PC-3 (cell line): ENCODE data around the gene MEGF9. TPM values are rescaled to one million over a fixed set of nuclear protein-coding genes. Genes with fewer than 3 reads are reported as not detected.

ENCODE experiments used
- ATAC-seq: fragments of 200-7000 bp; cut with Tn5 transposase; 2 replicates; pipeline ENCODE4 v1.9.1; 2020; ENCODE audit warnings: mild to moderate bottlenecking, moderate library complexity
- BruUV-seq: library from RNA; stranded (reverse); fragments of 400-500 nt; replicated peaks from 2 replicates; lab custom pipeline; 2021; lab: Mats Ljungman, UMichigan
- CTCF ChIA-PET: fragments of 300-600 bp; sonication (Branson Sonifier 250); formaldehyde crosslinking; loops from one replicate; lab custom pipeline; 2022; ENCODE audit warnings: antibody characterized with exemption; lab: Charles Lee
- POLR2A ChIA-PET: fragments of 300-600 bp; sonication (Branson Sonifier 250); formaldehyde crosslinking; loops from one replicate; lab custom pipeline; 2022; ENCODE audit warnings: antibody characterized with exemption; ENCODE audit not compliant: unreplicated experiment; lab: Charles Lee
- DNase-seq: peaks from one replicate; pipeline ENCODE4 v3.0.0-alpha.2; 2015
- H2AFZ ChIP-seq: fragments of 300-600 bp; sonication (generic); 2 replicates; pipeline ENCODE4 v1.6.0; 2016; ENCODE audit warnings: antibody characterized with exemption, low read length
- H3F3A ChIP-seq: fragments of 300-600 bp; sonication (generic); one replicate; pipeline ENCODE4 v1.6.0; 2017; ENCODE audit warnings: antibody characterized with exemption, low read length, control low read depth, mild to moderate bottlenecking; ENCODE audit not compliant: unreplicated experiment
- H3K27ac ChIP-seq: fragments of 300-600 bp; sonication (generic); 2 replicates; pipeline ENCODE4 v1.5.1; 2016; ENCODE audit warnings: mild to moderate bottlenecking, low read length
- H3K27me3 ChIP-seq: fragments of 300-600 bp; sonication (generic); 2 replicates; pipeline ENCODE4 v1.6.1; 2016; ENCODE audit warnings: low read length, mixed read lengths
- H3K36me3 ChIP-seq: fragments of 300-600 bp; sonication (generic); 2 replicates; pipeline ENCODE4 v1.6.1; 2016; ENCODE audit warnings: low read depth, mixed run types, low read length, mixed read lengths
- H3K4me1 ChIP-seq: fragments of 300-600 bp; sonication (generic); 2 replicates; pipeline ENCODE4 v1.5.1; 2016; ENCODE audit warnings: low read length; ENCODE audit not compliant: insufficient read depth
- H3K4me2 ChIP-seq: fragments of 300-600 bp; sonication (generic); 2 replicates; pipeline ENCODE4 v1.6.0; 2016; ENCODE audit warnings: low read length
- H3K4me3 ChIP-seq: fragments of 300-600 bp; sonication (generic); 2 replicates; pipeline ENCODE4 v1.5.1; 2016; ENCODE audit warnings: mild to moderate bottlenecking, low read length, mixed read lengths
- H3K79me2 ChIP-seq: fragments of 300-600 bp; sonication (generic); 2 replicates; pipeline ENCODE4 v1.6.1; 2017; ENCODE audit warnings: low read length, mixed read lengths
- H3K9ac ChIP-seq: fragments of 300-600 bp; sonication (generic); 2 replicates; pipeline ENCODE4 v1.6.0; 2016; ENCODE audit warnings: mild to moderate bottlenecking, low read length
- H3K9me2 ChIP-seq: fragments of 300-600 bp; sonication (generic); replicated peaks from 2 replicates; pipeline ENCODE4 v1.6.1; 2016; ENCODE audit warnings: mixed run types, low read length, mixed read lengths
- H3K9me3 ChIP-seq: fragments of 300-600 bp; sonication (generic); 2 replicates; pipeline ENCODE4 v1.6.1; 2016; ENCODE audit warnings: low read length, mixed read lengths
- H4K20me1 ChIP-seq: fragments of 300-600 bp; sonication (generic); 2 replicates; pipeline ENCODE4 v1.6.1; 2016; ENCODE audit warnings: low read length, mixed read lengths
- EZH2 ChIP-seq: fragments of 300-600 bp; sonication (generic); IDR thresholded peaks from one replicate; pipeline ENCODE4 v1.6.1; 2017; ENCODE audit warnings: antibody characterized with exemption, mild to moderate bottlenecking, low read length; ENCODE audit not compliant: unreplicated experiment
- EZH2phosphoT487 ChIP-seq: fragments of 300-600 bp; sonication (generic); IDR thresholded peaks from 2 replicates; pipeline ENCODE4 v1.6.1; 2018; ENCODE audit warnings: mild to moderate bottlenecking, antibody characterized with exemption, low read length, borderline replicate concordance
- intact Hi-C: fragments of 100-400 bp; cut with micrococcal nuclease; formaldehyde crosslinking; loops from 2 replicates; pipeline ENCODE4 v1.9.0; 2023
- total RNA-seq: library from RNA; depleted of rRNA; stranded (reverse); fragments of >200 nt; gene quantifications from 2 replicates; pipeline ENCODE4 v1.2.3, GENCODE V29; 2014
- TF ChIP-seq, protein P1 (sequence below): fragments of 300-600 bp; sonication (generic); conservative IDR thresholded peaks from 2 replicates; pipeline ENCODE4 v1.5.1; 2017; ENCODE audit warnings: antibody characterized with exemption, low read depth, mild to moderate bottlenecking, low read length

MEGF9 gene
- total RNA-seq, 1 experiment from 2014 or later, result 2.6 TPM

DNA sequence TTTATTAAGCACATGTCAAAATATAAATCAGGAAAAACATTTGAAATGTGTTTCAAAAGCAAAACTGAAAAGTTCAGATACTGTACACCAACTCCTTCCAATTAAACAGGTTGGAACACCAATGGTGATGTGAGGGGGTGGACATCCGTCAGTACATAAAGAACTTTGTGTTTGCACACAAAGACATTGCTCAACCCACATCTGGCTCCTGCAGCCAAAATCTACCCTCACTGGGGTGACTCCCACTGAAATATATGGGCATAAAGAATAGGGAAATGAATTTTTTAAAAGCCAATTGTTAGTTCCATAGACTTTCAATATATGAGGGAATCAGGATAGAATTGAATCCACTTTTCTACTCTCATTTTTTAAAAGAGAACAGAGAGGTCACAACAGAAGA is 63.9 kb downstream of the MEGF9 start:
- no peak overlapping the region for H2AFZ ChIP-seq
- H3F3A ChIP-seq, result no peaks in the 10 kb centered on the region
- ChIA-PET CTCF (no interaction called here), POLR2A (no interaction called here)
- H3K79me2 ChIP-seq, result no peaks in the 10 kb centered on the region
- TF ChIP-seq EZH2phosphoT487, result no peak
- TF ChIP-seq EZH2, result no peak
- TF ChIP-seq, protein P1, sequence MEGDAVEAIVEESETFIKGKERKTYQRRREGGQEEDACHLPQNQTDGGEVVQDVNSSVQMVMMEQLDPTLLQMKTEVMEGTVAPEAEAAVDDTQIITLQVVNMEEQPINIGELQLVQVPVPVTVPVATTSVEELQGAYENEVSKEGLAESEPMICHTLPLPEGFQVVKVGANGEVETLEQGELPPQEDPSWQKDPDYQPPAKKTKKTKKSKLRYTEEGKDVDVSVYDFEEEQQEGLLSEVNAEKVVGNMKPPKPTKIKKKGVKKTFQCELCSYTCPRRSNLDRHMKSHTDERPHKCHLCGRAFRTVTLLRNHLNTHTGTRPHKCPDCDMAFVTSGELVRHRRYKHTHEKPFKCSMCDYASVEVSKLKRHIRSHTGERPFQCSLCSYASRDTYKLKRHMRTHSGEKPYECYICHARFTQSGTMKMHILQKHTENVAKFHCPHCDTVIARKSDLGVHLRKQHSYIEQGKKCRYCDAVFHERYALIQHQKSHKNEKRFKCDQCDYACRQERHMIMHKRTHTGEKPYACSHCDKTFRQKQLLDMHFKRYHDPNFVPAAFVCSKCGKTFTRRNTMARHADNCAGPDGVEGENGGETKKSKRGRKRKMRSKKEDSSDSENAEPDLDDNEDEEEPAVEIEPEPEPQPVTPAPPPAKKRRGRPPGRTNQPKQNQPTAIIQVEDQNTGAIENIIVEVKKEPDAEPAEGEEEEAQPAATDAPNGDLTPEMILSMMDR, result no peak
- no peak overlapping the region for H3K4me2 ChIP-seq
- H3K9ac ChIP-seq, result no peak overlapping the region
- no peak for DNase-seq
- BruUV-seq, result no TSS peak
- H3K27me3 ChIP-seq, result no peaks in the 10 kb centered on the region
- intact Hi-C loops, result no loop called here
- H3K9me3 ChIP-seq, result no peaks in the 10 kb centered on the region
- no peak for ATAC-seq
- no peaks in the 10 kb centered on the region for H3K9me2 ChIP-seq
- peaks cover 3% of the 10 kb centered on the region; the same call in 1 of the 2 replicates for H3K4me1 ChIP-seq
- H3K36me3 ChIP-seq, result no peaks in the 10 kb centered on the region
- H3K4me3 ChIP-seq, result no peak overlapping the region
- no peak overlapping the region for H3K27ac ChIP-seq
- no peaks in the 10 kb centered on the region for H4K20me1 ChIP-seq

DNA sequence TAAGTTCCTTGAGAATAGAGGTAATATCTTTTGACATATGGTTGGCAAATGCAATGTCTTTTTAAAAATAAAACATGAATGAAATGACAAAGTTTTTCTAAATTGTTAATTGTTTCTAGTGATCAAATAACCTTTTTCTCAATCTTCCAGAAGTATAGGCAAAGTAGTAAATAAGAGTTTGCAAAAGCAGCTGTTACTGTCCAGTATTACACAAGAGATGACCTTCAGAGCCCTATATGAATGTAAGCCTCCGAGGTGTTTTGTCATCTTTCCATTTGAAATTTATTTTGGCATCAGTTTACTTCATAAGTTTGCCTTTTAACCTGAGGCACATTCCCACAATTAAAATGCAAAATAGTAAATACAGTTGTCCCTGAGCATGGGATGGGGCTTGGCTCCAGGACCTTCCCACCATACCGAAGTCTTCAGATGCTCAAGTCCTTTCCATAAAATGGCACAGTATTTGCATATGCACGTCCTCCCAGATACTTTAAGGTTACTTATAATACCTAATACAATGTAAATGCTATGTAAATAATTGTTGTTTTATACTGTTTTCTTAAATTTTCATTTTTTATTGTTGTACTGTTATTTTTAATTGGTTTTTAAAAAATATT is 65.6 kb downstream of the MEGF9 start:
- H3K27ac ChIP-seq, result no peak overlapping the region
- no peak overlapping the region for H3K4me2 ChIP-seq
- TF ChIP-seq EZH2phosphoT487, result no peak
- no peak for TF ChIP-seq EZH2
- TF ChIP-seq, protein P1, result no peak
- ATAC-seq (no peak), DNase-seq (no peak)
- H3K9me3 ChIP-seq, result no peaks in the 10 kb centered on the region
- H3K36me3 ChIP-seq, result no peaks in the 10 kb centered on the region
- no peaks in the 10 kb centered on the region for H3K27me3 ChIP-seq
- no peaks in the 10 kb centered on the region for H3K4me1 ChIP-seq
- H2AFZ ChIP-seq, result no peak overlapping the region
- BruUV-seq, result no TSS peak
- no peak overlapping the region for H3K9ac ChIP-seq
- no peaks in the 10 kb centered on the region for H3K79me2 ChIP-seq
- H3K4me3 ChIP-seq, result no peak overlapping the region
- intact Hi-C loops, result no loop called here
- no peaks in the 10 kb centered on the region for H3F3A ChIP-seq
- no peaks in the 10 kb centered on the region for H3K9me2 ChIP-seq
- H4K20me1 ChIP-seq, result no peaks in the 10 kb centered on the region
- ChIA-PET POLR2A (no interaction called here), CTCF (no interaction called here)

DNA sequence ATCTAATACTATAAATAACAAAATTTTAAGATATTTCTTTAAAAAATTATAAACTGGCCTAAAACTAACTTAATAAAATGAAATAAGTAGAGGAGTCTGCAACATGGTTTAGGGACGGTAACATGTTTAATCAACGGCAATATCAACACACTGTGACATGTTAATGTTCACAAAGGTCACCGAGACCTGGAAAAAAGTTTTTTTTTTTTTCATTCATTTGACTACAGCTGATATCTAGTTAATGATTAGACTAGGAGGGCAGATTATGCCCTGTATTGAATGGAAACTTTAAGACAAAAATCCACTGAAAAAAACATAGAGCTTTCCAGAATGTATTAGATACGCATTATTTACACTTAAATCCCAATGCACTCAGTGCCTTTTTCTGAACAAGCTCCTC is 67.3 kb downstream of the MEGF9 start:
- CTCF ChIA-PET, result no interaction called here
- no peak overlapping the region for H2AFZ ChIP-seq
- POLR2A ChIA-PET, result no interaction called here
- no peaks in the 10 kb centered on the region for H3K79me2 ChIP-seq
- no peak overlapping the region for H3K4me2 ChIP-seq
- no peak overlapping the region for H3K9ac ChIP-seq
- H3K36me3 ChIP-seq, result no peaks in the 10 kb centered on the region
- TF ChIP-seq EZH2 (no peak), EZH2phosphoT487 (no peak)
- TF ChIP-seq, protein P1, result no peak
- H3K27me3 ChIP-seq, result no peaks in the 10 kb centered on the region
- ATAC-seq (no peak), DNase-seq (no peak)
- H3K4me1 ChIP-seq, result no peaks in the 10 kb centered on the region
- H4K20me1 ChIP-seq, result no peaks in the 10 kb centered on the region
- no peaks in the 10 kb centered on the region for H3K9me3 ChIP-seq
- no peaks in the 10 kb centered on the region for H3F3A ChIP-seq
- no peak overlapping the region for H3K4me3 ChIP-seq
- no peaks in the 10 kb centered on the region for H3K9me2 ChIP-seq
- intact Hi-C loops, result no loop called here
- no peak overlapping the region for H3K27ac ChIP-seq
- no TSS peak for BruUV-seq
